Lower leg skin (tissue), 4 donors: ENCODE data around the gene ENTREP1. TPM values are rescaled to one million over a fixed set of nuclear protein-coding genes. Genes with fewer than 3 reads are reported as not detected.

Experiments
- DNase-seq, 2 donors: peaks; one replicate each; pipeline ENCODE4 v3.0.0-alpha.2; 2019; ENCODE audit warnings: low spot score in 2 of 2
- H3K4me3 ChIP-seq: fragments of 200-600 bp; sonication (generic); 2 replicates; pipeline ENCODE4 v1.5.1; 2017; ENCODE audit warnings: mild to moderate bottlenecking, low read depth; ENCODE audit not compliant: poor library complexity, severe bottlenecking
- CTCF ChIP-seq, 3 donors: fragments of 450-650 bp; IDR thresholded peaks; one replicate each; pipeline ENCODE4 v1.5.1; 2016; ENCODE audit warnings: antibody characterized with exemption in 3 of 3, mild to moderate bottlenecking in 3 of 3, moderate library complexity in 2 of 3
- POLR2A ChIP-seq, 2 donors: fragments of 450-650 bp; IDR thresholded peaks; one replicate each; pipeline ENCODE4 v1.6.1; 2016 to 2017; ENCODE audit warnings: antibody characterized with exemption in 2 of 2, mild to moderate bottlenecking in 1 of 2, moderate library complexity in 1 of 2
- WGBS, 2 donors: methylation state at CpG; one replicate each; pipeline ENCODE4 v1.1.5; 2018; 5-methylcytosine and 5-hydroxymethylcytosine counted together
- intact Hi-C: fragments of 100-400 bp; cut with DNase I; formaldehyde crosslinking; loops from one replicate; pipeline ENCODE4 v1.15.0; 2023; ENCODE audit warnings: low total_unique reads
- total RNA-seq, 4 donors: library from RNA; depleted of rRNA; stranded (reverse); fragments of >200 nt; gene quantifications; one replicate each; pipeline ENCODE4 v1.1.0, GENCODE V29; 2016

The ENTREP1 gene
- total RNA-seq, 4 donors from 2014 or later, result 12.7 to 19.1 (median 16.3) TPM

GRCh38 chr9:69379270-69379982 is 54.4 kb downstream of the ENTREP1 start:
- no peak for TF ChIP-seq CTCF (IDR thresholded peaks at IDR 0.05)
- no peak for TF ChIP-seq POLR2A (IDR thresholded peaks at IDR 0.05)
- intact Hi-C loops, result no loop called here
- 50 to 57% methylated on average over 9 of the region's 9 CpGs for WGBS, 2 donors

GRCh38 chr9:69380301-69380700 is 55.3 kb downstream of the ENTREP1 start:
- no peak for DNase-seq
- intact Hi-C loops, result no loop called here
- no peak overlapping the region for H3K4me3 ChIP-seq
- 86 to 87% methylated on average over 6 of the region's 6 CpGs for WGBS, 2 donors
- TF ChIP-seq POLR2A (IDR thresholded peaks at IDR 0.05), result no peak
- TF ChIP-seq CTCF (IDR thresholded peaks at IDR 0.05), result no peak

More at GRCh38 chr9:69379270-69379982, 54.4 kb downstream of the ENTREP1 start:
- H3K4me3 ChIP-seq, result no peak overlapping the region
- no peak for DNase-seq

GRCh38 chr9:69380811-69381210 is 55.8 kb downstream of the ENTREP1 start:
- no peak for TF ChIP-seq POLR2A (IDR thresholded peaks at IDR 0.05)
- no peak for TF ChIP-seq CTCF (IDR thresholded peaks at IDR 0.05)
- intact Hi-C loops, result no loop called here
- WGBS, 2 donors, result 92 to 98% methylated on average over 3 of the region's 3 CpGs
- no peak overlapping the region for H3K4me3 ChIP-seq
- DNase-seq, result no peak

GRCh38 chr9:69382135-69382534 is 57.1 kb downstream of the ENTREP1 start:
- intact Hi-C loops, result no loop called here
- WGBS, 2 donors, result 86 to 89% methylated on average over 4 of the region's 4 CpGs
- H3K4me3 ChIP-seq, result no peak overlapping the region
- no peak for DNase-seq
- TF ChIP-seq CTCF (IDR thresholded peaks at IDR 0.05), result no peak
- no peak for TF ChIP-seq POLR2A (IDR thresholded peaks at IDR 0.05)

- WGBS, 2 donors, result 35 to 49% methylated on average over 6 of the region's 6 CpGs
- DNase-seq, result no peak
- intact Hi-C loops, result no loop called here
- TF ChIP-seq CTCF (IDR thresholded peaks at IDR 0.05) (no peak), POLR2A (IDR thresholded peaks at IDR 0.05) (no peak)
- no peak overlapping the region for H3K4me3 ChIP-seq
These were observed 60.6 kb downstream of the ENTREP1 start for GRCh38 chr9:69385581-69386033.

- TF ChIP-seq POLR2A (IDR thresholded peaks at IDR 0.05) (no peak), CTCF (IDR thresholded peaks at IDR 0.05) (no peak)
- 71 to 72% methylated on average over 4 of the region's 4 CpGs for WGBS, 2 donors
- intact Hi-C loops, result no loop called here
- no peak overlapping the region for H3K4me3 ChIP-seq
- DNase-seq, result no peak
These were observed 61.6 kb downstream of the ENTREP1 start for GRCh38 chr9:69386651-69387050.
